Keratinocyte (primary cell): ENCODE data around the gene RPL13. TPM values are rescaled to one million over a fixed set of nuclear protein-coding genes. Genes with fewer than 3 reads are reported as not detected.

Experiments
- DNase-seq: peaks from one replicate; pipeline ENCODE4 v3.0.0-alpha.2; 2011; ENCODE audit warnings: low read depth, missing footprints, low spot score
- FAIRE-seq: peaks from 2 replicates; lab custom pipeline; 2011; peaks lifted over from hg19 to GRCh38; lab: Jason Lieb, UNC
- H2AFZ ChIP-seq: 2 replicates; pipeline ENCODE4 v1.6.0; 2012; ENCODE audit warnings: low read length, control low read depth, inconsistent platforms; ENCODE audit not compliant: control insufficient read depth
- H3K27ac ChIP-seq: 2 replicates; pipeline ENCODE4 v1.5.1; 2011; ENCODE audit warnings: low read length; ENCODE audit not compliant: control insufficient read depth, insufficient read depth
- H3K27me3 ChIP-seq: 3 replicates; pipeline ENCODE4 v1.6.0; 2011; ENCODE audit warnings: low read length; ENCODE audit not compliant: control insufficient read depth, insufficient read depth; ENCODE audit errors: extremely low read depth
- H3K36me3 ChIP-seq, 2 experiments: 2 replicates in 1 of 2; 3 replicates in 1 of 2; pipeline ENCODE4 v1.5.1; 2011; ENCODE audit warnings: low read length in 2 of 2, mild to moderate bottlenecking in 1 of 2; ENCODE audit not compliant: control insufficient read depth in 2 of 2, insufficient read depth in 2 of 2; ENCODE audit errors: extremely low read depth in 1 of 2
- H3K4me1 ChIP-seq: 3 replicates; pipeline ENCODE4 v1.5.1; 2011; ENCODE audit warnings: low read length; ENCODE audit not compliant: control insufficient read depth, insufficient read depth; ENCODE audit errors: extremely low read depth
- H3K4me2 ChIP-seq: 3 replicates; pipeline ENCODE4 v1.6.0; 2011; ENCODE audit warnings: low read depth, low read length; ENCODE audit not compliant: control insufficient read depth, insufficient read depth; ENCODE audit errors: extremely low read depth
- H3K4me3 ChIP-seq, 3 experiments: fragments of 200-600 bp in 1 of 3; sonication (generic) in 1 of 3; 2 replicates in 2 of 3; 3 replicates in 1 of 3; pipeline ENCODE4 v1.5.1; 2011 to 2016; ENCODE audit warnings: low read length in 3 of 3, mild to moderate bottlenecking in 3 of 3, control low read depth in 2 of 3, inconsistent platforms in 1 of 3, low read depth in 1 of 3, mixed read lengths in 1 of 3, mixed run types in 1 of 3, moderate library complexity in 1 of 3; ENCODE audit not compliant: control insufficient read depth in 2 of 3, insufficient read depth in 2 of 3; ENCODE audit errors: extremely low read depth in 1 of 3
- H3K79me2 ChIP-seq: 2 replicates; pipeline ENCODE4 v1.6.0; 2012; ENCODE audit warnings: low read length; ENCODE audit not compliant: control insufficient read depth, insufficient read depth
- H3K9ac ChIP-seq: 3 replicates; pipeline ENCODE4 v1.6.0; 2011; ENCODE audit warnings: low read length; ENCODE audit not compliant: control insufficient read depth, insufficient read depth; ENCODE audit errors: extremely low read depth
- H3K9me1 ChIP-seq: 3 replicates; pipeline ENCODE4 v1.6.0; 2011; ENCODE audit warnings: low read length; ENCODE audit not compliant: control insufficient read depth, insufficient read depth; ENCODE audit errors: extremely low read depth
- H3K9me3 ChIP-seq: 2 replicates; pipeline ENCODE4 v1.5.1; 2012; ENCODE audit warnings: low read depth, low read length; ENCODE audit not compliant: control insufficient read depth
- H4K20me1 ChIP-seq: 3 replicates; pipeline ENCODE4 v1.6.0; 2011; ENCODE audit warnings: low read length; ENCODE audit not compliant: control insufficient read depth, insufficient read depth; ENCODE audit errors: extremely low read depth
- EZH2 ChIP-seq: IDR thresholded peaks from one replicate; pipeline ENCODE4 v1.6.1; 2012; ENCODE audit warnings: inconsistent platforms, mild to moderate bottlenecking, low read length, moderate library complexity
- dilution Hi-C: fragments of 300-500 bp; cut with MboI; formaldehyde crosslinking; loops from one replicate; pipeline ENCODE4 v1.7.0; 2020; ENCODE audit warnings: low sequenced_read_pairs; ENCODE audit not compliant: extremely low pct_ligation_motif_present
- polyA plus RNA-seq, 5 experiments: library from polyadenylated mRNA; depleted of rRNA in 3 of 5; stranded (reverse) in 3 of 5; stranded (forward) in 1 of 5; unstranded in 1 of 5; fragments of >200 nt; gene quantifications; 1 replicate in 1 of 5; 2 replicates in 3 of 5; 3 replicates in 1 of 5; pipeline versions ENCODE4 v1.2.1 to v1.2.3, GENCODE V29; 2011 to 2012; ENCODE audit warnings: missing spikeins in 2 of 5, low read depth in 1 of 5, low replicate concordance in 1 of 5
- TF ChIP-seq, protein P1 (sequence below), 3 experiments: IDR thresholded peaks in 1 of 3; conservative IDR thresholded peaks in 1 of 3; optimal IDR thresholded peaks in 1 of 3; 2 replicates in 2 of 3; 3 replicates in 1 of 3; pipeline versions ENCODE3 to v1.5.1; 2011; ENCODE audit warnings: low read length in 3 of 3, mild to moderate bottlenecking in 3 of 3, moderate library complexity in 2 of 3, control low read depth in 1 of 3, inconsistent platforms in 1 of 3; ENCODE audit not compliant: insufficient read depth in 2 of 3; ENCODE audit errors: extremely low read depth in 1 of 3

Gene RPL13
- polyA plus RNA-seq, 1 donor (not counting 4 experiments of a cell fraction or from before 2014, with no cell fraction given) = 2,095 TPM

DNA sequence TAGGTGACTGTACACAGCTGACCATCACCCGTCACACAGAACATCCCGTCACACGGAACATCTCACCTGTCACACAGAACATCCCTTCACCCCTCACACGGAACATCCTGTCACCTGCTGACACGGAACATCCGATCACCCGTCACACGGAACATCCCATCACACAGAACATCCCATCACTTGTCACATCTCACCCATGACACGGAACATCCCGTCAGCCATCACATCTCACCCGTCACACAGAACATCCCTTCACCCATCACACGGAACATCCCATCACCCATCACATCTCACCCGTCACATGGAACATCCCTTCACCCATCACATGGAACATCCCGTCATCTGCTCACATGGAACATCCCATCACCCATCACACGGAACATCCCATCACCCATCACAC lies 18.9 kb downstream of the RPL13 start:
- peaks cover 7% of the 10 kb centered on the region for H3K27me3 ChIP-seq
- H3K4me1 ChIP-seq = peaks cover 18% of the 10 kb centered on the region
- no peaks in the 10 kb centered on the region for H4K20me1 ChIP-seq
- DNase-seq (no peak), FAIRE-seq (no peak)
- H3K36me3 ChIP-seq = peaks cover 0 to 2% of the 10 kb centered on the region in 2 experiments
- dilution Hi-C loops = no loop called here
- TF ChIP-seq EZH2 = no peak
- TF ChIP-seq, protein P1, sequence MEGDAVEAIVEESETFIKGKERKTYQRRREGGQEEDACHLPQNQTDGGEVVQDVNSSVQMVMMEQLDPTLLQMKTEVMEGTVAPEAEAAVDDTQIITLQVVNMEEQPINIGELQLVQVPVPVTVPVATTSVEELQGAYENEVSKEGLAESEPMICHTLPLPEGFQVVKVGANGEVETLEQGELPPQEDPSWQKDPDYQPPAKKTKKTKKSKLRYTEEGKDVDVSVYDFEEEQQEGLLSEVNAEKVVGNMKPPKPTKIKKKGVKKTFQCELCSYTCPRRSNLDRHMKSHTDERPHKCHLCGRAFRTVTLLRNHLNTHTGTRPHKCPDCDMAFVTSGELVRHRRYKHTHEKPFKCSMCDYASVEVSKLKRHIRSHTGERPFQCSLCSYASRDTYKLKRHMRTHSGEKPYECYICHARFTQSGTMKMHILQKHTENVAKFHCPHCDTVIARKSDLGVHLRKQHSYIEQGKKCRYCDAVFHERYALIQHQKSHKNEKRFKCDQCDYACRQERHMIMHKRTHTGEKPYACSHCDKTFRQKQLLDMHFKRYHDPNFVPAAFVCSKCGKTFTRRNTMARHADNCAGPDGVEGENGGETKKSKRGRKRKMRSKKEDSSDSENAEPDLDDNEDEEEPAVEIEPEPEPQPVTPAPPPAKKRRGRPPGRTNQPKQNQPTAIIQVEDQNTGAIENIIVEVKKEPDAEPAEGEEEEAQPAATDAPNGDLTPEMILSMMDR (optimal IDR thresholded peaks at IDR 0.05 in 1 of 3, IDR thresholded peaks at IDR 0.05 in 1 of 3, conservative IDR thresholded peaks at IDR 0.05 in 1 of 3; ENCODE audit: extremely low read depth in 1 of 3, insufficient read depth in 2 of 3, low read length in 3 of 3) = no peak
- H3K79me2 ChIP-seq = no peaks in the 10 kb centered on the region
- H3K27ac ChIP-seq = no peak overlapping the region
- no peak overlapping the region for H2AFZ ChIP-seq
- H3K4me2 ChIP-seq = no peak overlapping the region
- H3K9ac ChIP-seq = no peak overlapping the region
- no peaks in the 10 kb centered on the region for H3K9me3 ChIP-seq
- no peak overlapping the region for H3K4me3 ChIP-seq
- peaks cover 2% of the 10 kb centered on the region for H3K9me1 ChIP-seq

DNA sequence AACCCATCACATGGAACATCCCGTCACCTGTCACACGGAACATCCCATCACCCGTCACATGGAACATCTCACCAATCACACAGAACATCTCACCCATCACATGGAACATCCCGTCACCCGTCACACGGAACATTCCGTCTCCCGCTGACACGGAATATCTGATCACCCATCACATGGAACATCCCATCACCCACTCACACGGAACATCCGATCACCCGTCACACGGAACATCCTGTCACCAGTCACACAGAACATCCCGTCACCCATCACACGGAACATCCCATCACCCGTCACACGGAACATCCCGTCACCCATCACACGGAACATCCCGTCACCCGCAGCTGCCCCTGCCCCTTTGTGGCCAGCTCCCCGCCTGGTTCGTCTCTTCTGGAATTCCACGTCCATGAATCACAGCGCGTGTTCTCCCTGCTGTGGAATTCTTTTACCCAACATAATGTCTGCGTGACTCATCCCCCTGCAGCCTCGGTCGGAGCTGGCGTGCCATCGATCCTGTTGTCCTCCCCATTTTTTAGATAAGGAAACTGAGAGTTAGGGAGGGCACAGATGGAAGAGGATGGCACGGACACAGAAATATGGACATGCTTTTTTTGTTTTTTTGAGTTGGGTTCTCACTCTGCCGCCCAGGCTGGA lies 20.7 kb downstream of the RPL13 start:
- Histone ChIP-seq H3K4me3 (no peak overlapping the region), H3K9me1 (peaks cover 2% of the 10 kb centered on the region), H3K27me3 (no peaks in the 10 kb centered on the region), H3K4me2 (no peak overlapping the region), H3K9me3 (no peaks in the 10 kb centered on the region), H4K20me1 (no peaks in the 10 kb centered on the region), H3K4me1 (peaks cover 23% of the 10 kb centered on the region), H2AFZ (no peak overlapping the region), H3K9ac (no peak overlapping the region), H3K79me2 (no peaks in the 10 kb centered on the region), H3K36me3 (peaks cover 0 to 2% of the 10 kb centered on the region in 2 experiments), H3K27ac (peak overlapping the region; percentile 1)
- no peak for DNase-seq
- TF ChIP-seq, protein P1 (optimal IDR thresholded peaks at IDR 0.05 in 1 of 3, IDR thresholded peaks at IDR 0.05 in 1 of 3, conservative IDR thresholded peaks at IDR 0.05 in 1 of 3; ENCODE audit: extremely low read depth in 1 of 3, insufficient read depth in 2 of 3, low read length in 3 of 3) = no peak
- TF ChIP-seq EZH2 = no peak
- dilution Hi-C loops = no loop called here
- peak; percentile 49 for FAIRE-seq
